GM18873 (cell line): Measurements from ENCODE around the gene PAGE2B.
"Not testable (repeated sequence)": the region's sequence is repeated elsewhere in the genome, so short reads cannot be mapped to it uniquely, and the experiment has no call there.

Experiments
- ATAC-seq: cut with Tn5 transposase; IDR thresholded peaks from one replicate; pipeline ENCODE4 v1.9.1; 2021; ENCODE audit warnings: mild to moderate bottlenecking, moderate library complexity, moderate number of reproducible peaks; ENCODE audit not compliant: unreplicated experiment, low FRiP score

Gene PAGE2B, protein sequence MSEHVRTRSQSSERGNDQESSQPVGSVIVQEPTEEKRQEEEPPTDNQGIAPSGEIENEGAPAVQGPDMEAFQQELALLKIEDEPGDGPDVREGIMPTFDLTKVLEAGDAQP

GRCh38 chrX:55074851-55075467, at the start of gene PAGE2B:
PAGE2B (plus strand) TSS chrX:55075030; CDS start chrX:55076042, 1,012 bp downstream.
- ATAC-seq, result no peak

- no peak for ATAC-seq
Observed at GRCh38 chrX:55026143-55026542, 48.7 kb upstream of the PAGE2B start.

DNA sequence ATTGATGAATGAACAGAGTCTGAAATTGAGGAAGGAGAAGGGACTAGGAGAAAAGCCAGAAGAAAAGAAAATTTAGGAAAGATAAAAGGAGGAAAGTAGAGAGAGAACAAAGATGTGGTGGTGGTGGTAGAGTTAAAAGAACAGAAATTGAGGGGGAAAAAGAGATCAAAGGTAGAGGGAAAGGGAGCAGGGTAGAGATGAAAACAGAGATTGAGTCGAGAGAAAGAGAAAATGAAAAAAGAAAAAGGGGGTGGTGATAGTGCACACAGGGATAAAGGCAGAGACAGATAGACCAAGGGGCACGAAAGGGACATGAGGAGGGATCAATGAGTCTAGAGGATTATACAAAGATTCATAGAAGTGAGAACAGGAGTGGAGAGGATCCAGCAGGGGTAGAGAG, 48.0 kb upstream of the PAGE2B start:
- ATAC-seq, result no peak

GRCh38 chrX:55028040-55028439, 46.8 kb upstream of the PAGE2B start:
- ATAC-seq, result no peak

DNA sequence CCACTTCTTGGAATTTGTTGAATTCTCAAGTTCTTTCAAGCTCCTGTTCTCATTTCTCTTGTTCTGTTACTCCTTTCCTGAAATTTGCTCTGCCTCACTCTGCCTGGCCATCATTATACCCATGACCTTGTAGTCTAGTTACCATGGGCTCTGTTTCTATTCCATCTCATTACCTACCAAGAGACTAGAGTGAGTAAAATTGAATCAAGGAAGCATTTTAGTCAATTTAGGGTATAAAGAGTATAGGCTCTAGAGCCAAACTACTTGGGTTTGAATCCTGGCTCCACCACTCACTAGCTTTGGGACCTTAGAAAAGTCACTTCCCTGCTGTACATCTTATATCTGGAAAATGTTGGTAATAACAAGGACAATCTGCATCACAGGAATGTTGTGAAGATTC, 46.2 kb upstream of the PAGE2B start:
- no peak for ATAC-seq

DNA sequence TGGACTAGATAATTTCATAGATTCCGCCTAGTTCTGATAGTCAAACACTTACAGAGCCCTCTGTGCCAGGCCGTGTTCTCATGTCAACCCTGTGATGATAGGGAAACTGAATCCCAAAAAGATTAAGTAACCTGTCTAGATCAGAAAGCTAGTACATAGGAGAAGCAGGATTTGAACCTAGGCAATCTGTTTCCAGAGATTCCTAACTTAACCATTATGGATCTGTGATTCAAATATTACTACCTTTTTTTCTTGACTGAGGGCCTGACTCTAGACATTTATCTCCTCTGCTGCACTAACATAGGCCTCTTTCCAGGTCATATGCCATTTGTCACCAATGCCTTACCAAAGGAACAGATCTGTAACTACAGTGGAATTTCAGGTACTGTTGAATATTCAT, 45.5 kb upstream of the PAGE2B start:
- ATAC-seq, result no peak

- ATAC-seq, result no peak
Observed at GRCh38 chrX:55030271-55031205, 44.3 kb upstream of the PAGE2B start, which contains the start of gene ALAS2. ALAS2 (minus strand) TSS chrX:55030977; CDS start chrX:55026000, 4,977 bp downstream.

- no peak for ATAC-seq
Observed at GRCh38 chrX:55033429-55033828, 41.4 kb upstream of the PAGE2B start.

DNA sequence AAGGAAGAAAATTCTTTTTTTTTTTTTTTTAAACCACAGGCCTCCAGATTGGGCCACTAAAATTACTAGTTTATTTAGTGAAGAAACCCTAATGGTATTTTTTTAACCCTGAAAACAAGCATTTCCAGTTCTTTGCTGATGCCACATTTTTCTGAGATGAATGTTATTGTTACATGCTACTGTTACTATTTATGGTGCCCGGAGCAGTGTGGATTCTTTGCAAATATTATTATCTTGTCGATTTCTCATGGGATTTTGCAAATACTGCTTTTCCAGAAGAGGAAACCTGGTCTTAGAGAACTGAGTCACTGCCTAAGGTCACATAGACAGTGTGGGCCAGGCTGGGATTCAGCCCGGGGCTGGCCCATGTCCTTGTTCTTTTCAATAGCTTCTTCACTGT, 35.4 kb upstream of the PAGE2B start:
- ATAC-seq, result no peak

DNA sequence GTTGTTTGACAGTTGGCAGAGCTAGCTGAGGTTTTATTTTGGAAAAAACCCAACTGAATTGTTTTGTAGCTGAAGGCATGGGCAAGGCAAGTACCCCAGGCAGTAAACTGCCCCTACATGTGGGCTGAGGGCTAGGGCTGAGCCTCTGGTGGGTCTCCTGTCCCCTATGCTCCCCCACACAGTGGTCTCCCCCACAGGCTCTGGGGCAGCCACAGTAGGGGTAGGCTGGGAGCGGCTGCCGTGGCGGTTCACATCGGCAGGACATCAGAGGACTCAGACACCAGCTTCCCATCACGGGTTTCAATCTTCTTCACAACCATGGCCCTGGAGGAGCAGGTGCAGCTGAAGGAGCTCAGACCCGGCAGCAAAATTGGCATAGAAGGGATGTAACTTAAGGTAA, 33.3 kb upstream of the PAGE2B start:
- ATAC-seq, result no peak

GRCh38 chrX:55050599-55050998, 24.2 kb upstream of the PAGE2B start:
- not testable (repeated sequence) for ATAC-seq

DNA sequence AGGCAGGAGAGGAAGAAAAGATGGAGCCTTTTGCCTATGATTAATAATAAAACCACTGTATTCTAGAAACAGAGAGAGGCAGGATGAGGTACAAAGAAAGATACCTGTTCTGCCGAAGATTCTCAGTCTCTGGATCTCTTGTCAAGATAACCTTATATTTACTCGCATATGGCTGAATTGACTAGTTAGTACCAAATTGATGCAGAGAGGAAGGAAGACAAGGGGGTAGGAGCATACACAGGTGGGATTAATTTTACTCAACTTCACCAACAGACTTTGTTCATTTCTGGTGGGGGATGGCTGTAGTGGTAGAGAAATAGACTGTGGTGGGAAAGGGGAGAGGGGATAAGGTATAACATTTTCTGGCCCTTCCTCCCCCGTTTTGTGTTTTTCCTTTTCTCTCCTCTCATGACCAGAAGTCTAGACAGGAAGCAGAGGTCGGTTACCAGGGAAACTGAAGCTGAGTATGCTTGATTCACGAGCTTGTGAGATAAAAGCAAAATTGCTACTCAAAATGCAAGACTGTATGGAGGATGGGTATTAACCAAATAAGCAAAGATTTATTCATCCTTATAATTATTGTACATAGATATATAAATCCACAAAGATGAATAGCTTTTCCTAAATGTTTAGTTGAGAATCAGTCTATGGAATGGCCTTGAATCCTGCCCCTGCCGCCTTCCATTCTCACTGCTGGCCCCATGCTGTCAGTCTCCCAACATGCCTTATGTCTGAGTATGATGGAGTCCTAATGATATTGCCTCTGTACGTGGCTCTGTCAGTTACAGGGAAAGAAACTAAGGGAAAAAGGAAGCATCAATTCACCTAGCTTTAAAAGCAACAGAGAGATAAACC, 17.8 kb upstream of the PAGE2B start:
- no peak for ATAC-seq

DNA sequence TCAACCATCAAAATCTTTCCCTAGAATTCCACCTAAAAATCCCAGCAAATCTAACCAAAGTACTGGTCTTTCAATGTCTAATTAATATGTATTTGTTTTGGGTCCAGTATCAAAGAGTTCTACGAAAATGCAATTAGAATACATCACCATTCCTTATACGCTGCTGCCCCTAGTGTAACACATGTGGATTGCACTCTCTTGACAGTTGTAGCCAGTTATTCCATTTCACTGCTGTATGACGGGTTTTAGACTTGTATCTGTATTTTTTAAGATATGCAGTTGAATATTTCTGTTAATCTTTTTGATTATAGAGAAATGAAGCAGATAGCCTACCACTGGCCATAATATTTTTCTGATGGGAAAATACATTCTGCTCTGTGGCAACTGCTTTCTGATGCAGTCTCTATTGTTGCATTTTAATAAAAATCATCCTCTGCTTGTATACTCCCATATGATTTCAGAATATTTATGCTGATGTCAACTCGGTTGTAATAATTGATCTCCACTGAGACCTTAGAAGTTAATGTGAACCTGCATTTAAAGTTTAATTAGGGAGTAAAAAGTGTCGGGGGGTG, 17.1 kb upstream of the PAGE2B start:
- no peak for ATAC-seq

DNA sequence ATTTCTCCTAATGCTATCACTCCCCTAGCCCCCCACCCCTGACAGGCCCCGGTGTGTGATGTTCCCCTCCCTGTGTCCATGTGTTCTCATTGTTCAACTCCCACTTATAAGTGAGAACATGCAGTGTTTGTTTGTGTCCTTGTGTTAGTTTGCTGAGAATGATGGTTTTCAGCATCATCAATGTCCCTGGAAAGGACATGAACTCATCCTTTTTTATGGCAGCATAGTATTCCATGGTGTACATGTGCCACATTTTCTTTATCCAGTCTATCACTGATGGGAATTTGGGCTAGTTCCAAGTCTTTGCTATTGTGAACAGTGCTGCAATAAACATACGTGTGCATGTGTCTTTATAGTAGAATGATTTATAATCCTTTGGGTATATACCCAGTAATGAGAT, 7.7 kb upstream of the PAGE2B start:
- ATAC-seq, result not testable (repeated sequence)

- no peak for ATAC-seq
Observed at GRCh38 chrX:55072286-55072685, 2.5 kb upstream of the PAGE2B start.

- no peak for ATAC-seq
Observed at GRCh38 chrX:55088795-55089489, 14.1 kb downstream of the PAGE2B start, which contains the start of gene PAGE2. PAGE2 (plus strand) TSS chrX:55089018; CDS start chrX:55090021, 1,003 bp downstream.

DNA sequence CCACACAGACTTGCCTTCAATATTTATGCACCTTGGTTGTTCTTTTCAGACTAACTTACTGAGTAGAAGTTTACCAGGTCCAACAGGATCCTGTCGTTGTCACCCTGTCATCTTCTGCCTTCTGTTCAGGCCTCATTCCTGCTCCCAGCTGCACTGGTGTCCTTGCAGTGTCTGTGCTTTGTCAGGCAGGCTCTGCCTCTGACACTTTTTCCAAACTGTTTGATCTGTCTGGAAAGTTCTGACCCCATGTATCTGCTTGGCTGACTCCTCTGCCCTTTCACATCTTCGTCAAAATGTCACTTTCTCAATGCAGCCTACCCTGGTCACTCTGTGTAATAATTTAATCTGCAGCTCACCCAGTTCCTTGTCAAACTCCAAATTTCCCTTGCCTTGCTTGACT, 23.9 kb downstream of the PAGE2B start:
- ATAC-seq, result no peak

GRCh38 chrX:55099162-55099561, 24.3 kb downstream of the PAGE2B start:
- no peak for ATAC-seq

DNA sequence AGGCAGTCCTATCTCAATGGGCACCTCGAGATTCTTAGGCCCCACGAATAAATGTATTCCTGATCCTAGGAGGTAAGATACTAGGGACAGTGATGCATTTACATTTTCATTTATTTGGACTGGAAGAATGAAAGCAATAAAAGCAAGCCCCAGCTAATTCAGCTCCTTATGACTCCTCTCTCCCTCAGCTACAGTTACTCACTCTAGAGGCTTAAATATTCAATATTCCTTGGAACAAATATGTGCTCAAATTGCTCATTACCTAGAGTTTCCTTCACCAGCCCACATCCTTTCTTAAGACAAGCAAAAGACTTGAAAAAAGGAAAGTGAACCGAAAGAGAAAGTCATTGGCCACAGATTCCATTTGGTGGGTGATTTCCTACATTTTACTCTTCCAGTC, 27.9 kb downstream of the PAGE2B start:
- ATAC-seq, result no peak

GRCh38 chrX:55107262-55107661, 32.4 kb downstream of the PAGE2B start:
- no peak for ATAC-seq
